Keratinocyte (primary cell): ENCODE measurements around the gene SMIM12.

Experiments
- CTCF ChIP-seq, 3 experiments: IDR thresholded peaks in 1 of 3; conservative IDR thresholded peaks in 1 of 3; optimal IDR thresholded peaks in 1 of 3; 2 replicates in 2 of 3; 3 replicates in 1 of 3; pipeline versions ENCODE3 to v1.5.1; 2011; ENCODE audit warnings: low read length in 3 of 3, mild to moderate bottlenecking in 3 of 3, moderate library complexity in 2 of 3, control low read depth in 1 of 3, inconsistent platforms in 1 of 3; ENCODE audit not compliant: insufficient read depth in 2 of 3; ENCODE audit errors: extremely low read depth in 1 of 3
- EZH2 ChIP-seq: IDR thresholded peaks from one replicate; pipeline ENCODE4 v1.6.1; 2012; ENCODE audit warnings: inconsistent platforms, mild to moderate bottlenecking, low read length, moderate library complexity

GRCh38 chr1:34898330-34898761 is 38.8 kb upstream of the SMIM12 start:
- no peak for TF ChIP-seq CTCF (optimal IDR thresholded peaks at IDR 0.05 in 1 of 3, IDR thresholded peaks at IDR 0.05 in 1 of 3, conservative IDR thresholded peaks at IDR 0.05 in 1 of 3; ENCODE audit: extremely low read depth in 1 of 3, insufficient read depth in 2 of 3, low read length in 3 of 3)
- TF ChIP-seq EZH2: no peak
